ENCODE data around the gene FOXP1. TPM values are rescaled to one million over a fixed set of nuclear protein-coding genes. Genes with fewer than 3 reads are reported as not detected.

Gene FOXP1
- total and polyA plus RNA-seq, 8 donors: 95.1 to 143 (median 123) TPM

- intact Hi-C loops (cut with DNase I): no loop called here
- Histone ChIP-seq H3K27ac (peak overlapping the region; percentile 10 to 69), H3K9me3 (no peaks in the 10 kb centered on the region), H3K27me3 (no peaks in the 10 kb centered on the region), H3K36me3 (no peaks in the 10 kb centered on the region), H3K4me3 (no peak overlapping the region), H3K4me1 (peaks cover 0 to 19% of the 10 kb centered on the region in 2 donors)
- DNase-seq (peak in 1 of 4 donors; percentile 32), ATAC-seq (peak; percentile 21)
- no peak for TF ChIP-seq CTCF (IDR thresholded peaks at IDR 0.05)
Measured at GRCh38 chr3:71168880-71169411, 414.6 kb downstream of the FOXP1 start.

- intact Hi-C loops (cut with DNase I): no loop called here
- peak overlapping the region; percentile 10 to 69 for H3K27ac ChIP-seq
- H3K4me3 ChIP-seq: no peak overlapping the region
- H3K4me1 ChIP-seq: peaks cover 0 to 13% of the 10 kb centered on the region in 2 donors
- no peak for TF ChIP-seq CTCF (IDR thresholded peaks at IDR 0.05)
- DNase-seq: peak in 2 of 4 donors; percentile 49 to 58
- no peaks in the 10 kb centered on the region for H3K9me3 ChIP-seq
- no peaks in the 10 kb centered on the region for H3K27me3 ChIP-seq
- no peaks in the 10 kb centered on the region for H3K36me3 ChIP-seq
- peak; percentile 26 for ATAC-seq
Measured at GRCh38 chr3:71168121-71168721, 415.3 kb downstream of the FOXP1 start.

GRCh38 chr3:71166339-71167240, 416.9 kb downstream of the FOXP1 start:
- no peaks in the 10 kb centered on the region for H3K36me3 ChIP-seq
- H3K27me3 ChIP-seq: no peaks in the 10 kb centered on the region
- DNase-seq (no peak), ATAC-seq (no peak)
- intact Hi-C loops (cut with DNase I): no loop called here
- peaks cover 0 to 5% of the 10 kb centered on the region in 2 donors for H3K4me1 ChIP-seq
- TF ChIP-seq CTCF (IDR thresholded peaks at IDR 0.05): no peak
- no peak overlapping the region for H3K27ac ChIP-seq
- H3K4me3 ChIP-seq: no peak overlapping the region
- no peaks in the 10 kb centered on the region for H3K9me3 ChIP-seq

- Histone ChIP-seq H3K4me3 (no peak overlapping the region), H3K4me1 (peaks cover 0 to 5% of the 10 kb centered on the region in 2 donors), H3K9me3 (peaks cover 0 to 3% of the 10 kb centered on the region in 2 donors), H3K27ac (no peak overlapping the region), H3K36me3 (no peaks in the 10 kb centered on the region), H3K27me3 (no peaks in the 10 kb centered on the region)
- ATAC-seq (no peak), DNase-seq (no peak)
- no peak for TF ChIP-seq CTCF (IDR thresholded peaks at IDR 0.05)
- intact Hi-C loops (cut with DNase I): no loop called here
Measured at GRCh38 chr3:71164881-71165280, 418.6 kb downstream of the FOXP1 start.
